Ishikawa (cell line): ENCODE measurements around the gene NRXN3.

Experiments used
- CEBPB ChIP-seq: IDR thresholded peaks from 2 replicates; pipeline ENCODE4 v1.6.1; 2012
- CREB1 ChIP-seq: IDR thresholded peaks from 2 replicates; pipeline ENCODE4 v1.6.1; 2012; ENCODE audit warnings: low read depth
- EGR1 ChIP-seq: IDR thresholded peaks from 2 replicates; pipeline ENCODE4 v1.6.1; 2012
- EP300 ChIP-seq: IDR thresholded peaks from 2 replicates; pipeline ENCODE4 v1.6.1; 2012; ENCODE audit warnings: borderline replicate concordance
- FOXM1 ChIP-seq: IDR thresholded peaks from 2 replicates; pipeline ENCODE4 v1.6.1; 2012; ENCODE audit warnings: low read depth, borderline replicate concordance
- MAX ChIP-seq: IDR thresholded peaks from 2 replicates; pipeline ENCODE4 v1.6.1; 2012
- NFIC ChIP-seq: IDR thresholded peaks from 2 replicates; pipeline ENCODE4 v1.6.1; 2012
- RAD21 ChIP-seq: IDR thresholded peaks from 2 replicates; pipeline ENCODE4 v1.6.1; 2012; ENCODE audit warnings: low read depth
- REST ChIP-seq: IDR thresholded peaks from 2 replicates; pipeline ENCODE4 v1.6.1; 2012; ENCODE audit warnings: low read depth, mild to moderate bottlenecking
- TAF1 ChIP-seq: IDR thresholded peaks from 2 replicates; pipeline ENCODE4 v1.6.1; 2012; ENCODE audit warnings: low read depth, mild to moderate bottlenecking
- TCF12 ChIP-seq: IDR thresholded peaks from 2 replicates; pipeline ENCODE4 v1.6.1; 2012; ENCODE audit warnings: low read depth
- TEAD4 ChIP-seq: IDR thresholded peaks from 2 replicates; pipeline ENCODE4 v1.6.1; 2012
- USF1 ChIP-seq: IDR thresholded peaks from 2 replicates; pipeline ENCODE4 v1.6.1; 2012
- YY1 ChIP-seq: IDR thresholded peaks from 2 replicates; pipeline ENCODE4 v1.6.1; 2012; ENCODE audit warnings: low read depth
- ZBTB7A ChIP-seq: IDR thresholded peaks from 2 replicates; pipeline ENCODE4 v1.6.1; 2012; ENCODE audit warnings: low read depth

The NRXN3 gene

DNA sequence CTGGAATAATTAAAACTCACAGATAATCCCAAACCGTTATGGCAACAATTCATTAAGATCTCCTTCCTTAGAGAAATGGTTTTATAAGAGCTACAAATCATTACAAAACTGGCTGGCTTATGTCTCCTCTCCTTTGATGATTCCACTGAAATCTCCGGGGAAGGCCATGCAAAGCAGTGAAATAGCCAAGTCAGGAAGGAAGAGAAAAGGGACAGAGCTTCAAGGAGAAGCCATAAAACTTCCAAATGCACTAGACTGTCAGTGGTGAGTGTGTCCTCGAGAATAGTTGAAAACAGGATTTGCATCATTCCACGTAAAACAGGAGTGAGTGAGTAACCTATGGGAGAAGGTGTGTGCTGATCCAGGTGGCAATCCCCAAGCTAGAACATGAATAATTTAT, 1711.1 kb downstream of the NRXN3 start:
- TF ChIP-seq EGR1, result no peak
- TF ChIP-seq NFIC, result no peak
- no peak for TF ChIP-seq YY1
- no peak for TF ChIP-seq ZBTB7A
- no peak for TF ChIP-seq EP300
- TF ChIP-seq RAD21, result no peak

- no peak for TF ChIP-seq EP300
These were observed 1720.4 kb downstream of the NRXN3 start for GRCh38 chr14:79890527-79890926.

GRCh38 chr14:79896009-79896408, 1725.8 kb downstream of the NRXN3 start:
- TF ChIP-seq FOXM1 (no peak), EGR1 (no peak), TEAD4 (no peak), ZBTB7A (no peak), CREB1 (no peak), TCF12 (no peak), USF1 (no peak), TAF1 (no peak), EP300 (no peak), REST (no peak)

GRCh38 chr14:79899610-79900009, 1729.4 kb downstream of the NRXN3 start:
- no peak for TF ChIP-seq CREB1
- TF ChIP-seq TCF12, result no peak
- TF ChIP-seq RAD21, result no peak
- TF ChIP-seq TAF1, result no peak
- TF ChIP-seq CEBPB, result no peak
- TF ChIP-seq TEAD4, result no peak
- TF ChIP-seq NFIC, result no peak
- TF ChIP-seq FOXM1, result no peak
- TF ChIP-seq YY1, result no peak
- TF ChIP-seq ZBTB7A, result no peak
- TF ChIP-seq EP300, result no peak

DNA sequence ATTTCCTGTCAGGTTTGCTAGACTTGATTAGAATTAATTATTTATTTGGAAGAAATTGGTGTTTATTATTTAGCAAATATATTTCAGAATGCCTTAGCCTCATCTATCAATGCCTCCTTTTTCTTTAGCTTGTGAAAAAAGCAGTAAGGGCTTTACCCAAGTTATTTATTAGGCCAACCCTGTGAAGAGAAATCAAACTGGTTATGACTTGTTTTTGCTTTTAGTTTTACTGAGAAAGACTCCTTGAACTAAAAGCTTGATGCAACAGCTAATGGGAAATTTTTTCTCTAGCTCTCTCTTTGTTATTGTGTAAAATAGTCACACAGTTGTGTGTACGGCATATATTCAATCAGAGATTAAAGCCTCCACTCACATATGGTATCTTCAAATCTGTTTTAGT, 1734.3 kb downstream of the NRXN3 start:
- TF ChIP-seq ZBTB7A (no peak), TAF1 (no peak), REST (no peak), TEAD4 (no peak), CEBPB (no peak), NFIC (no peak), EP300 (no peak), RAD21 (no peak), USF1 (no peak), EGR1 (no peak), YY1 (no peak), TCF12 (no peak), CREB1 (no peak), MAX (no peak), FOXM1 (no peak)

- TF ChIP-seq EGR1 (no peak), CEBPB (no peak), CREB1 (no peak), FOXM1 (no peak)
These were observed 1736.8 kb downstream of the NRXN3 start for GRCh38 chr14:79906994-79907393.

DNA sequence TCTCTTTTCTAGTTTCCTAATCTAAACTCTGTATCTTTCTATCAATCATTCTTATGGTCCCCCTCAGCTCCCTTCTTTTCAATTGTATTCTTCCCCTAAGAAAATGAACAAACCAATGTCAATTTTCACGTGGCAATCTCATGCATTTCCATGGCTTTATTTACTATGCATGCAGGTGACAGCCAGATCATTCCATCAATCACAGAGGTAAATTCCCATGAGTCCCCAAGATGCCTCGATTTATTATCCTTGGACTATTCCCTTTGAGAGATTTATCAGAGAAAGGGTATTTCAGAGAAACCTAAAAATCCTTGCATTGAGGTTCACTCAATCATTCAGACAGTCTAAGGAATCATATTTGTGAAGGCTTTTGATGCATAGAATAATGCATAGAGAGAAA, 1739.9 kb downstream of the NRXN3 start:
- TF ChIP-seq REST (no peak), ZBTB7A (no peak), CREB1 (no peak), FOXM1 (no peak), CEBPB (no peak), TEAD4 (no peak), USF1 (no peak), EGR1 (no peak), NFIC (no peak), TAF1 (no peak), EP300 (no peak), TCF12 (no peak), YY1 (no peak), RAD21 (no peak), MAX (no peak)
